HG03025 (cell line): ENCODE results near the gene CASP9.
A peak's percentile ranks its signal among the peaks of the same experiment; 100 is the strongest.

Experiments used
- ATAC-seq: cut with Tn5 transposase; IDR thresholded peaks from one replicate; pipeline ENCODE4 v1.9.1; 2021; ENCODE audit warnings: mild to moderate bottlenecking, moderate library complexity; ENCODE audit not compliant: unreplicated experiment, low FRiP score

Gene CASP9

DNA sequence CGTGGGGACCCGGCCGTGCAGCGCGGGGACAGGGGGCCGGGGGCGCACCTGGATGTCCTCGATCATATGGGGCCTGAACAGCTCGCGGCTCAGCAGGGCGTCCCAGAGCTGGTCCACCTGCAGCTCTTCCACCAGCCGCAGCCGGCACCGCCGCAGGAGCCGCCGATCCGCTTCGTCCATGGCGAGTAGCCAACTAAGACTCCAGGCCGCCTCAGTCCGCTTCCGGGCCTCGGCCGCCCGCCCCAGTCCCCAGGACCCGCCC is at the start of gene CASP9:
Gene CASP9 (minus strand): TSS at position 195 of the 262 bp plus-strand sequence. CDS start 15 bp downstream, at position 180.
- peak; percentile 1 for ATAC-seq

DNA sequence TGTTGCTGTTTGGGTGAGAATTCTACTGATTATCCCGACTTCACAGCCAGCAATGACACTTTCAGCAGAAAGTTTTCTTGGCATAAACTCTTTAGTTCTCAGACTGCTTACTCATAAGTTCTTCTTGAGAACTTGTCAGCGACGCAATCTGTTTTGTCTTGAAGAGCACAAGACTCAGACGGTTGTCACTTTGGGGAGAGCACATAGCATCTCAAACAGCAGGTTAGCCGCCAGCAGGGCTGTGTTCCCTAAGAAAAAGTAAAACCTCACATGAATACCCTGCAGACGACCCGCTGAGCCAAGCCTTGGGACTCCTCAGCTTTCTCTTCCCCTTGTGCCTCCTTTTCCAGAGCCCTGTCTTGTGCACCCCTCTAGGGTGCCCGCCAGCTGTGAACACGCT is 49.5 kb upstream of the CASP9 start:
- ATAC-seq: no peak

DNA sequence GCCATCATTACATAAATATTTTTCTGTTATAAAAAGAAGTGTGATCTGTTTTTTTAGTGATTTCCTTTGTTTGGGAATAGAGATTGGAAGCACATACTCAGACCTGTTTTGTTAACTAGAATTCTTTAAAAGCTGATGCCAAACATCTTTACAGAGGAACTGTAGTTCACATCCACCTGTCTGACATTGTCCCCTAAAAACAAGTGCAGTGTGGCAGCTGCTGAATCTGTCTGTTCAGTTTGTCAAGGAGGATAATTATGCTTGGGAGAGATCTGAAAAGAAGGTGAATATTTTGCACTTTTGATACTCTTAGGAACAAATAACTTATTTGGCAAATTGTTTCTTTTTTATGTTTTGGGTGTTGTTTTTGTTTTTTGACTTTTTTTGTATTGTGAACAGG is 47.3 kb upstream of the CASP9 start:
- ATAC-seq: no peak

GRCh38 chr1:15570861-15571260 is 46.8 kb upstream of the CASP9 start:
- ATAC-seq: no peak

DNA sequence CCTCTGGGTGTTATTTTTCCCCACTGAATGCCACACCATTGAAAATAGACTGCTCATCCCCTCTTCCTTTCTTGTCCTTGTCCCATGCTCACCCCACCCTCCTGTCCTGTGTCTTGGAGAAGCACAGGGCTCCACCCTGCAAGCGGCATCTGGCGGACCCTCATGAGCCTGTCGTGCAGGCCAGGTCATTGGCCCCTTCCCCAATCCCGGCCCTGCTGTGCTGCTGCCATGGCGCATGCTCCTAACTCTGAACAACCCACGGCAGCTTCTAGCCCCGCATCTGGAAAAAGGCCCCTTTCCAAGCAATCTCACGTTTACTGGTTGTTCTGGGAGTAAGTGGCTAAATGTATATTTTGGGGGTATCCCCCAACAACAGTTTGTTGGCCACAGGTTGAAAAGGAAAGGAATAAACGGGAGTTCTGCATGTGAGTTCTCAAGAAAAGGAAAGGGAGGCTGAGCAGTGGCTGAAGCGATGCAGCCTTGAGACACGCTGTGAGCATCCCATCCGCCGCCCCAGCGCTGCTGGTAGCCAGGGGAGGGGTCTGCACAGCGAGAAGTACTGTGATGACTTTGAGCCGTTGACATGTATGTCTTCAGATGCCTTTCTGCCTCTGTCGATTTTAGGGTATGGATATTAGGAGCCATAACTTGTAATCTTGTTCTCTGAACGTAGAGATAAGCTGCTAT is 44.5 kb upstream of the CASP9 start:
- no peak for ATAC-seq

DNA sequence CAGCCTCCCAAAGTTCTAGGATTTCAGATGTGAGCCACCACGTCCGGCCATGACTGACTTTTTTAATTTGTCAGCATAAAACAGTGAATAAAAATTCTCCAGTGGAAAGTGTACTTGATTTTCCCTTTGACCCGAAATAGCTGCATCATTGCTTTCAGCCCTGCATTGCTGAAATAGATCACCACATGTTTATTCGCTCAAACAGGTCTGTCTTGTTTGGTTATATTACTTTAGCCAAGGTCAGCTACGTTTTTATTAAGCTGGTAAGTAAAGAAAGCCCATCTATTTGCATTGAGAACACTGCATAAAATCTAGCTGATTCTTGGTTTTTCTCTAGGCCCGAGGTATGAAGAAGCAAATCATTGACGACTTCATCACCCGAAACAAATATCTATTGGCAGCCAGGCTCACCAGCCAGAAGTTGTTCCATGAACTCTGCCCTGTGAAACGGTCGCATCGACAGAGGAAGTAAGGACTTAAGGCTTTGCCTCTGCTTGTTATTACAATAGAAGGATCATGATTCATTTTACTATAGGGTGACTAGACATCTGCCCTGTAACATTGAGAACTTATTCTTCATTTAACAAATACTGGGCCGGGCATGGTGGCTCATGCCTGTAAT is 35.3 kb upstream of the CASP9 start:
- ATAC-seq: no peak

GRCh38 chr1:15558516-15558915 is 34.5 kb upstream of the CASP9 start:
- ATAC-seq: no peak

- ATAC-seq: no peak
These were observed 33.6 kb upstream of the CASP9 start for GRCh38 chr1:15557594-15557993.

GRCh38 chr1:15557008-15557407 is 33.0 kb upstream of the CASP9 start:
- ATAC-seq: no peak

DNA sequence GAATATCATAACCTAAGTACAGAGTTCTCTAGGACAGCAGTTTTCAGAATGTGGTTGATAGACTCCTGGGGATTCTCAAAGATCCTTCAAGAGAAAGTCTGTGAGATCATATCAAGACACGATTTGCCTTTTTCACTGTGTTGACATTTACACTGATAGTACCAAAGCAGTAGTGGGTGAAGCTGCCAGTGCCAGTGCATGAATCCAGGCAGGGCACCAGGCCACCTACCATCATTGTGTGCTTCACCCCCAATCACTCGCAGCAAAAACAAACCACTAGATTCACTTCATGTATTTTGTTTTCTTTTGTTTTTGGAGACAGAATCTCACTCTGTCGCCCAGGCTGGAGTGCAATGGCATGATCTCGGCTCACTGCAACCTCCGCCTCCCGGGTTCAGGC is 26.6 kb upstream of the CASP9 start:
- no peak for ATAC-seq

DNA sequence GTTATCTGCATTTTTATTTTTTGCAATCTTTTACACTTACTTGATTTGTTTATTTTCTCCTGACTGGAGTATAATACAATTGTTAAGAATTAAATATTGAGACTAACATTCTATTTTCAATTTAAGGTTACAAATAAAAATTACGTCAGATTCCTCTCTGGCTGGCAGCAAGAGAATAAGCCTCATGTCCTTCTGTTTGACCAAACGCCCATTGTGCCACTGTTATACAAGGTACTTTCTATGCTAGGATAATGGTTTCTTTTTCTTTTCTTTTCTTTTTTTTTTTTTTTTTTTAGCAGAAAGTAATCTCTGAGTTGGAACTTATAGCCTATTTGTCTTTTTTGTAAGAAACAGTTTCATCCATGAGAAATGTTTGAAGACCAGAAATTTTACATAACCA is 22.6 kb upstream of the CASP9 start:
- ATAC-seq: no peak

DNA sequence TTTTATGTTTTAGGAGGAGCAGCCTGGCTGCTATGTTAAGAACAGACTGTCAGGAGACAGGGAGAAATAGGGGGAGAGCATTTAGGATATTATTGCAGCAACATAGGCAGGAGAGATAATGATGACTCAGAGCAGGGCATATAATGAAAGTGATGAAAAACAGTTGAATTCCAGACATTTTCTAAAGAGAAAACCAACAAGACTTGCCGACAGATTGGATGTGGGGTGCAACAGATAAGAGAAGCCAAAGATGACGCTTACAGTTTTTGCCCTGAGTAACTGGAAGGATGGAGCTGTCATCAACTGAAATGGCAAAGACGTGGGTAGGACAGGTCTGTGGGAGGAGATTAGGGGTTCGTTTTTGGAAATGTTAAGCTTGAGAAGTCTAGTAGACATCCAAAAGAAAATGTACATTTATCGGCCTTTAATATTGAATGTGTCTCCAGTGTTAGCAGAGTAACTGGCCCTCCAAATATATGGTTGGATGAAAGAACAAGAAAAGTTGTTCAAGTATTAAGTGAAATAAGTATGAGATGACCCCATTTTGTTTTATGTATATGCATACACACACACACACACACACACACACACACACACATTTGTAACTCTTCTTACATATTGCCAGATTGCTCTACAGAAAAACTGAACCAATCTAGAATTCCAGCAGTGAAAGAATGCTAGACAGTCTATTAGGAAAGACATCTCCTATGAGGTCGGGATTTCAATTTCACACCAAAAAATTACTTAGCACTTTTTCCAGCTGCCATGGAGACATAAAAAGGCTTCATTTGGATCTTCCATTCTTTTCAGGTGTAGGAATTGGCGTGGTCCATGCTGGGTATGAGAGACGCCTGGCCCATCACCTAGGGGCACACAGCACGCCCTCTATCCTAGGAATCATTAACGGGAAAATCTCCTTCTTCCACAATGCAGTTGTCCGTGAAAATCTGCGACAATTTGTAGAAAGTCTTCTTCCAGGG is 19.9 kb upstream of the CASP9 start:
- no peak for ATAC-seq

DNA sequence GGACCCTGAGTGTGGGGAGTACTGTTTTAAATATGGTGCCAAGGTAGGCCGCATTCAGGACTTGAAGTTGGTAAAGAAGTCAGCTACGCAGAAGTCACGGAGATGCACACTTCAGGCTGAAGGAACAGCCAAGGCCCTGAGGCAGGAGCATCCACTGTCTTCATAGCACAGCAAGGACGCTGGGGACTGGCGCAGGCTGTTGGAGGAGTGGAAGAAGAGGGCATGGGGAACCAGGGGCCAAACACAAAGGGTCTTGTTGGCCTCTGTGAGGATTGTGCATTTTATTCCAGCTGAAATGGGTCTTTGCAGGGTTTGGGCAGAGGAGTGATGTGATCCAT is 19.2 kb upstream of the CASP9 start:
- no peak for ATAC-seq

GRCh38 chr1:15542388-15543250 is 18.6 kb upstream of the CASP9 start:
- ATAC-seq: no peak

GRCh38 chr1:15541231-15541792 is 17.3 kb upstream of the CASP9 start:
- ATAC-seq: no peak

GRCh38 chr1:15540186-15540585 is 16.2 kb upstream of the CASP9 start:
- ATAC-seq: no peak

DNA sequence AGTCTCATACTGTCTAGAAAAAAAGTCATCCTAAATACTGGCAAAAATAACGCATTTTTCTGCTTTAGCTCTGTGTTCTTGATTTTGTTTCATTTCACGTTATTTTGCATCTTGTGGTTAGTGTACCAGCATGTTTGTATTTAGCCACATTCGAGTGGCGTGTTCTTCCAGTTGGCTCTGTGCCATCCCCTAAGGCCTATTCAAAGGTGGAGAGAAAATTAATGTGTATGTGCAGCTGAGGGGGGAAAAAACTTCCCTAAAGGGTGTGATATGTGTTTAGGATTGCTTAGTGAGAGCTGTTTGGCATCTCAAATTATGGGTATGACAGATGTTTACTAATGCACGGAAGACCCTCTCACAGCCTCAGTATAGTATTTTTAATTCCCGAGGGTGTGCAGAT is 14.8 kb upstream of the CASP9 start:
- no peak for ATAC-seq

DNA sequence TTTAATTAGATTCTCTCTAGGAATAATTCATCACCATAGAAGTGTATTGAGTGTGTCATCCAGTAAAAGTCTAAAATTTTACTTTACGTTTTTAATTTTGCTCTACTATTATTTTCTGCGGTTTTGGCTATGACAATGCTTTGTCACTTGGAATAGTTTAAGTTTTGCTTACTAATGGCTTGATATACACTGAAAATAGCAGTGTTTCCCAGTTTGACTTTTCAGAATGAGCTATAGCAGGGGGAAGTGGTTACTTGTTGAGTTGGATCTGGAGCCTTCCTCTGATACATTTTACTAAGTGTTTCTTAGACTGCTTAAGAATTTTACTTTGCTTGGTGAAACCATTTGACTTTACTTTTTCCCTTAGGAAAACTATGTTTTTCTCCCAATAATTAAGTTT is 7.7 kb upstream of the CASP9 start:
- no peak for ATAC-seq

DNA sequence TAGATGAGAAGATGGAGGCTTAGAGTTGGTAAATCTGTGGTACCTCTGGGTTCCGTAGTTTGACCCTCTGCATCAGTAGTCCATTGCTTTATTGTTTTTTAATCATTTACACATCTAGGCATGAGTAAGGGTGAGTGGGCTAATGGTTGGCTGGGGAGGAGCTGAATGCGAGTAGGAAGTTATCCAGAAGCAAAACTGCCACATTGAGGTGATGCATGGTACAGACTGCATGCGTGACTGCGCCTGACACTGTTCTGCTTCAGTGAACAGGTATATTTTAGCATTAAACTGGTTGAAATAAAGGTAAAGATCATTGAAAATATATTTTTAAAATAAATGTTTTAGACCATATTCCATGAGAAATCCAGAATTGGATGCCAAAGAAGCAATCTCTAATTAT is 7.0 kb upstream of the CASP9 start:
- ATAC-seq: no peak
